HepG2 (cell line): ENCODE results near the gene ARMC5. TPM values are rescaled to one million over a fixed set of nuclear protein-coding genes. Genes with fewer than 3 reads are reported as not detected.

ENCODE experiments used
- FOXA1 ChIP-seq, 2 experiments: fragments of 450-650 bp in 1 of 2; sonication (generic) in 1 of 2; formaldehyde crosslinking in 1 of 2; IDR thresholded peaks; 2 replicates each; pipeline versions ENCODE4 v1.4.0 to v1.6.1; 2016 to 2020; ENCODE audit warnings: missing genetic modification reagents in 1 of 2
- GFI1 ChIP-seq: sonication (generic); formaldehyde crosslinking; IDR thresholded peaks from 2 replicates; pipeline ENCODE4 v1.5.0; 2020; ENCODE audit warnings: missing genetic modification reagents, mild to moderate bottlenecking, borderline replicate concordance
- HDAC2 ChIP-seq: sonication (generic); formaldehyde crosslinking; IDR thresholded peaks from 2 replicates; pipeline ENCODE4 v1.4.0; 2020; ENCODE audit warnings: missing genetic modification reagents
- HNF4G ChIP-seq, 2 experiments: sonication (generic) in 1 of 2; formaldehyde crosslinking in 1 of 2; IDR thresholded peaks; 2 replicates each; pipeline versions ENCODE4 v1.4.0 to v1.6.1; 2011 to 2020; ENCODE audit warnings: borderline replicate concordance in 2 of 2, low read depth in 2 of 2, mild to moderate bottlenecking in 2 of 2, low read length in 1 of 2, missing genetic modification reagents in 1 of 2, moderate library complexity in 1 of 2
- HNRNPL ChIP-seq: fragments of 200-400 bp; formaldehyde crosslinking; IDR thresholded peaks from 2 replicates; pipeline ENCODE4 v1.6.1; 2017; ENCODE audit warnings: mild to moderate bottlenecking, low read depth, low read length
- SOX6 ChIP-seq, 2 experiments: fragments of 450-650 bp in 1 of 2; sonication (generic) in 1 of 2; formaldehyde crosslinking in 1 of 2; IDR thresholded peaks; 2 replicates each; pipeline versions ENCODE4 v1.4.0 to v1.6.1; 2017 to 2020; ENCODE audit warnings: antibody characterized with exemption in 1 of 2, mild to moderate bottlenecking in 1 of 2, missing genetic modification reagents in 1 of 2
- ZNF10 ChIP-seq: sonication (generic); formaldehyde crosslinking; IDR thresholded peaks from 2 replicates; pipeline ENCODE4 v1.4.0; 2020; ENCODE audit warnings: mild to moderate bottlenecking, low read depth, missing genetic modification reagents, borderline replicate concordance
- ZNF343 ChIP-seq: sonication (generic); formaldehyde crosslinking; IDR thresholded peaks from 2 replicates; pipeline ENCODE4 v1.4.0; 2020; ENCODE audit warnings: mild to moderate bottlenecking, missing genetic modification reagents
- ZNF354B ChIP-seq: sonication (generic); formaldehyde crosslinking; IDR thresholded peaks from 2 replicates; pipeline ENCODE4 v1.8.0; 2022; ENCODE audit warnings: mild to moderate bottlenecking, missing genetic modification reagents
- ZNF768 ChIP-seq: sonication (generic); formaldehyde crosslinking; IDR thresholded peaks from 2 replicates; pipeline ENCODE4 v1.4.0; 2020; ENCODE audit warnings: missing genetic modification reagents
- polyA plus RNA-seq, 8 experiments: library from polyadenylated mRNA; depleted of rRNA in 3 of 8; stranded (reverse) in 7 of 8; unstranded in 1 of 8; fragments of >200 nt; fragmentation: Illumina TruSeq in 4 of 8; extraction: Trizol in 4 of 8; gene quantifications; 2 replicates each; pipeline versions ENCODE4 v1.2.1 to v1.2.3, GENCODE V29; 2011 to 2016; ENCODE audit warnings: low read depth in 4 of 8, missing spikeins in 1 of 8, mixed read lengths in 1 of 8; ENCODE audit not compliant: insufficient read depth in 1 of 8
- total RNA-seq, 5 experiments: library from RNA; depleted of rRNA; stranded (reverse); fragments of >200 nt; fragmentation: Illumina TruSeq; extraction: Trizol; gene quantifications; 2 replicates each; pipeline ENCODE4 v1.2.3, GENCODE V29; 2016; ENCODE audit warnings: low read depth in 1 of 5
- TF ChIP-seq, protein P1 (sequence below): sonication (generic); formaldehyde crosslinking; IDR thresholded peaks from 2 replicates; pipeline ENCODE4 v1.5.0; 2020; ENCODE audit warnings: missing genetic modification reagents
- TF ChIP-seq, protein P2 (sequence below), 2 experiments: sonication (generic) in 1 of 2; formaldehyde crosslinking in 1 of 2; IDR thresholded peaks; 2 replicates each; pipeline versions ENCODE4 v1.6.1 to v1.9.0; 2014 to 2022; ENCODE audit warnings: antibody characterized with exemption in 1 of 2, borderline replicate concordance in 1 of 2, inconsistent platforms in 1 of 2, low read depth in 1 of 2, missing genetic modification reagents in 1 of 2
- TF ChIP-seq, protein P3 (sequence below): IDR thresholded peaks from 2 replicates; pipeline ENCODE4 v1.6.1; 2016; ENCODE audit warnings: mild to moderate bottlenecking, missing biosample characterization, missing genetic modification reagents
- TF ChIP-seq, protein P4 (sequence below): sonication (generic); formaldehyde crosslinking; IDR thresholded peaks from 2 replicates; pipeline ENCODE4 v1.8.1; 2023; ENCODE audit warnings: mild to moderate bottlenecking, inconsistent platforms, moderate library complexity, missing genetic modification reagents, borderline replicate concordance
- TF ChIP-seq, protein P5 (sequence below): IDR thresholded peaks from 2 replicates; pipeline ENCODE4 v1.6.1; 2016; ENCODE audit warnings: mild to moderate bottlenecking

Gene ARMC5
- total and polyA plus RNA-seq, 2 of the 13 experiments (the other 11 are each of a cell fraction or from before 2014, with no cell fraction given): 10.8 to 22.3 TPM

DNA sequence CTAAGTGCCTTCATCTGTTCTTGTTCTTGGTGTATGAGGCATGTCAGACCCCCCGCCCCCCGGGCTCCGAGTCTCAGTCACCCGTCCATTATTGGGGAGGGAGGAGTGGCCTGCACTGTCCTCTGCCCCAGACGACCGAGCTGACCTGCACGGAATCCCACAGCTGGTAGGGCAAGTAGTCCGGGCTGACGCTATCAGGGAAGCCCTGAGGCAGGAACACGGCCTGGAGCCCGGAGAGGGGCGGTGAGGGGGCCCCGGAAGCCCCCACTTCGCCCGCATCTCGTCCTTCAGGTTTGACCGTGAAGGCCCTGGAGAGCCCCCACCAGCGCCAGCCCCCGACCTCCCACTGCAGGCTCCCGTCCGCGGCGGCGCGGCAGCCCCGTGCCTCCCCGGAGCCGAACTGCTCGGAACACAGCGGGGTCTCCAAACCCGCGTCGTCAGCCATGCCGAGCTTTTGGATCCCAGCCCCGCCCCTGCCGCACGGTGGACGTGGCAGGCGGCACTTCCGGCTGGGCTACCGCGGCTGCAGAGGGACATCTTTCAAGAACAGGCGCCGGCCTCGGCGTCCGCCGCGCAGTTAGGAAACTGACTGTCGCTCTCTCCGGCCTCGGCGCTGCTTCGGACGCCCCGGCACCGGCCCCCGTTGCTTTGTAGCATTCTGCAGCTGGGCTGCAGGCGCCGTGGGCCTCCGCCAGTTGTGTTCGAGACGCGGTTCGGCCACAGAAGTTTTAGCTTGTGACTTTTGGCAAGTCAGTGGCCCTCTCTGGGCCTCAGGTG is 48.8 kb downstream of the ARMC5 start, which contains the start of gene RUSF1 (continued):
- TF ChIP-seq, protein P1, sequence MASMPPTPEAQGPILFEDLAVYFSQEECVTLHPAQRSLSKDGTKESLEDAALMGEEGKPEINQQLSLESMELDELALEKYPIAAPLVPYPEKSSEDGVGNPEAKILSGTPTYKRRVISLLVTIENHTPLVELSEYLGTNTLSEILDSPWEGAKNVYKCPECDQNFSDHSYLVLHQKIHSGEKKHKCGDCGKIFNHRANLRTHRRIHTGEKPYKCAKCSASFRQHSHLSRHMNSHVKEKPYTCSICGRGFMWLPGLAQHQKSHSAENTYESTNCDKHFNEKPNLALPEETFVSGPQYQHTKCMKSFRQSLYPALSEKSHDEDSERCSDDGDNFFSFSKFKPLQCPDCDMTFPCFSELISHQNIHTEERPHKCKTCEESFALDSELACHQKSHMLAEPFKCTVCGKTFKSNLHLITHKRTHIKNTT (CRISPR knock-in tag): no peak
- TF ChIP-seq ZNF343 (CRISPR knock-in tag): peak; percentile 96
- TF ChIP-seq ZNF768: peak; percentile 92
- TF ChIP-seq, protein P2, sequence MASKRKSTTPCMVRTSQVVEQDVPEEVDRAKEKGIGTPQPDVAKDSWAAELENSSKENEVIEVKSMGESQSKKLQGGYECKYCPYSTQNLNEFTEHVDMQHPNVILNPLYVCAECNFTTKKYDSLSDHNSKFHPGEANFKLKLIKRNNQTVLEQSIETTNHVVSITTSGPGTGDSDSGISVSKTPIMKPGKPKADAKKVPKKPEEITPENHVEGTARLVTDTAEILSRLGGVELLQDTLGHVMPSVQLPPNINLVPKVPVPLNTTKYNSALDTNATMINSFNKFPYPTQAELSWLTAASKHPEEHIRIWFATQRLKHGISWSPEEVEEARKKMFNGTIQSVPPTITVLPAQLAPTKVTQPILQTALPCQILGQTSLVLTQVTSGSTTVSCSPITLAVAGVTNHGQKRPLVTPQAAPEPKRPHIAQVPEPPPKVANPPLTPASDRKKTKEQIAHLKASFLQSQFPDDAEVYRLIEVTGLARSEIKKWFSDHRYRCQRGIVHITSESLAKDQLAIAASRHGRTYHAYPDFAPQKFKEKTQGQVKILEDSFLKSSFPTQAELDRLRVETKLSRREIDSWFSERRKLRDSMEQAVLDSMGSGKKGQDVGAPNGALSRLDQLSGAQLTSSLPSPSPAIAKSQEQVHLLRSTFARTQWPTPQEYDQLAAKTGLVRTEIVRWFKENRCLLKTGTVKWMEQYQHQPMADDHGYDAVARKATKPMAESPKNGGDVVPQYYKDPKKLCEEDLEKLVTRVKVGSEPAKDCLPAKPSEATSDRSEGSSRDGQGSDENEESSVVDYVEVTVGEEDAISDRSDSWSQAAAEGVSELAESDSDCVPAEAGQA (IDR thresholded peaks at IDR 0.05; ENCODE audit: low read depth): peak; percentile 88
- TF ChIP-seq, protein P2 (CRISPR knock-in tag; IDR thresholded peaks at IDR 0.05; ENCODE audit: borderline replicate concordance): no peak
- no peak; the same call in 1 of the 2 replicates for TF ChIP-seq ZNF354B (CRISPR knock-in tag)
- TF ChIP-seq, protein P3, sequence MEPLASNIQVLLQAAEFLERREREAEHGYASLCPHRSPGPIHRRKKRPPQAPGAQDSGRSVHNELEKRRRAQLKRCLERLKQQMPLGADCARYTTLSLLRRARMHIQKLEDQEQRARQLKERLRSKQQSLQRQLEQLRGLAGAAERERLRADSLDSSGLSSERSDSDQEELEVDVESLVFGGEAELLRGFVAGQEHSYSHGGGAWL (CRISPR knock-in tag): peak; percentile 86
- TF ChIP-seq HNRNPL: peak; percentile 52; the same call in 1 of the 2 replicates
- TF ChIP-seq HDAC2: peak; percentile 95
- TF ChIP-seq HNF4G (IDR thresholded peaks at IDR 0.05; ENCODE audit: borderline replicate concordance, low read depth, low read length): peak; percentile 46; the same call in 1 of the 2 replicates
- TF ChIP-seq HNF4G (CRISPR knock-in tag; IDR thresholded peaks at IDR 0.05; ENCODE audit: borderline replicate concordance, low read depth): peak; percentile 68; the same call in 1 of the 2 replicates
- TF ChIP-seq, protein P4, sequence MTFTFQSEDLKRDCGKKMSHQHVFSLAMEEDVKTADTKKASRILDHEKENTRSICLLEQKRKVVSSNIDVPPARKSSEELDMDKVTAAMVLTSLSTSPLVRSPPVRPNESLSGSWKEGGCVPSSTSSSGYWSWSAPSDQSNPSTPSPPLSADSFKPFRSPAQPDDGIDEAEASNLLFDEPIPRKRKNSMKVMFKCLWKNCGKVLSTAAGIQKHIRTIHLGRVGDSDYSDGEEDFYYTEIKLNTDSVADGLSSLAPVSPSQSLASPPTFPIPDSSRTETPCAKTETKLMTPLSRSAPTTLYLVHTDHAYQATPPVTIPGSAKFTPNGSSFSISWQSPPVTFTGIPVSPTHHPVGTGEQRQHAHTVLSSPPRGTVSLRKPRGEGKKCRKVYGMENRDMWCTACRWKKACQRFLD (CRISPR knock-in tag): peak; percentile 62; the same call in 1 of the 2 replicates
- no peak for TF ChIP-seq FOXA1 (IDR thresholded peaks at IDR 0.05)
- peak; percentile 67 for TF ChIP-seq FOXA1 (CRISPR knock-in tag; IDR thresholded peaks at IDR 0.05)
- TF ChIP-seq GFI1 (CRISPR knock-in tag): peak; percentile 86; the same call in 1 of the 2 replicates
- TF ChIP-seq ZNF10 (CRISPR knock-in tag): no peak
- TF ChIP-seq, protein P5, sequence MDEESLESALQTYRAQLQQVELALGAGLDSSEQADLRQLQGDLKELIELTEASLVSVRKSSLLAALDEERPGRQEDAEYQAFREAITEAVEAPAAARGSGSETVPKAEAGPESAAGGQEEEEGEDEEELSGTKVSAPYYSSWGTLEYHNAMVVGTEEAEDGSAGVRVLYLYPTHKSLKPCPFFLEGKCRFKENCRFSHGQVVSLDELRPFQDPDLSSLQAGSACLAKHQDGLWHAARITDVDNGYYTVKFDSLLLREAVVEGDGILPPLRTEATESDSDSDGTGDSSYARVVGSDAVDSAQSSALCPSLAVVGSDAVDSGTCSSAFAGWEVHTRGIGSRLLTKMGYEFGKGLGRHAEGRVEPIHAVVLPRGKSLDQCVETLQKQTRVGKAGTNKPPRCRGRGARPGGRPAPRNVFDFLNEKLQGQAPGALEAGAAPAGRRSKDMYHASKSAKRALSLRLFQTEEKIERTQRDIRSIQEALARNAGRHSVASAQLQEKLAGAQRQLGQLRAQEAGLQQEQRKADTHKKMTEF (CRISPR knock-in tag): peak; percentile 98
- TF ChIP-seq SOX6 (IDR thresholded peaks at IDR 0.05): no peak
- TF ChIP-seq SOX6 (CRISPR knock-in tag; IDR thresholded peaks at IDR 0.05): peak; percentile 76
